Mucosa of gallbladder (tissue), 1 donor: Measurements from ENCODE around the gene DLX4. TPM values are rescaled to one million over a fixed set of nuclear protein-coding genes. Genes with fewer than 3 reads are reported as not detected.
A peak's percentile ranks its signal among the peaks of the same experiment; 100 is the strongest.

Experiments used
- DNase-seq: peaks from one replicate; pipeline ENCODE4 v3.0.0-alpha.2; 2020; ENCODE audit warnings: low spot score
- total RNA-seq: library from RNA; stranded (reverse); gene quantifications from one replicate; pipeline ENCODE4 v1.2.1, GENCODE V29; 2021
- donor health status: DM: no; HTN: no; CAD: no.

Gene DLX4
- total RNA-seq, 1 donor from 2014 or later = not detected

DNA sequence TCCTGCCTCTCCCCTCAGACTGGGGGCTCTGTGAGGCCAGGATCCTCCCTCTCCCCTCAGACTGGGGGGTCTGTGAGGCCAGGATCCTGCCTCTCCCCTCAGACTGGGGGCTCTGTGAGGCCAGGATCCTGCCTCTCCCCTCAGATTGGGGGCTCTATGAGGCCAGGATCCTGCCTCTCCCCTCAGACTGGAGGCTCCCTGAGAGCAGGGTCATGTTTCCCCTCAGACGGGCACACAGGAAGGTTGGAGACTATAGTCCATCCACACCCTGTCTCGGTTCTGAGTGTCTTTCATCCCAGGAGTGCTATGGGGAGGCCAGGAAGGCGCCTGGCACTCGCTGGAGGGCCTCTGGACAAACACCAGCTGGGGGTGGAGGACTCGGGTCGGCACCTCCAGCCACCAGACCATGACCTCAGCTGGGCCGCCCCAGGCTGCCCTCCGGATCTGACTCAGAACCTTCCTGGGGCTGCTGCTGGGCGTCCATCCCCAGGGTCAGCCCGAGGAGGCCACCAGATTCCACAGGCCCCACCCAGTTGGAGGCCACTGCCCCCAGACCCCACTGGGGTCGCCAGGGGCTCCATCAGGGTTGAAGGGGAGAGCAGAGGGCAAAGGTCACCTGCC is 21.9 kb upstream of the DLX4 start:
- DNase-seq = no peak

- DNase-seq = no peak
Observed at GRCh38 chr17:49949634-49950033, 19.4 kb upstream of the DLX4 start.

DNA sequence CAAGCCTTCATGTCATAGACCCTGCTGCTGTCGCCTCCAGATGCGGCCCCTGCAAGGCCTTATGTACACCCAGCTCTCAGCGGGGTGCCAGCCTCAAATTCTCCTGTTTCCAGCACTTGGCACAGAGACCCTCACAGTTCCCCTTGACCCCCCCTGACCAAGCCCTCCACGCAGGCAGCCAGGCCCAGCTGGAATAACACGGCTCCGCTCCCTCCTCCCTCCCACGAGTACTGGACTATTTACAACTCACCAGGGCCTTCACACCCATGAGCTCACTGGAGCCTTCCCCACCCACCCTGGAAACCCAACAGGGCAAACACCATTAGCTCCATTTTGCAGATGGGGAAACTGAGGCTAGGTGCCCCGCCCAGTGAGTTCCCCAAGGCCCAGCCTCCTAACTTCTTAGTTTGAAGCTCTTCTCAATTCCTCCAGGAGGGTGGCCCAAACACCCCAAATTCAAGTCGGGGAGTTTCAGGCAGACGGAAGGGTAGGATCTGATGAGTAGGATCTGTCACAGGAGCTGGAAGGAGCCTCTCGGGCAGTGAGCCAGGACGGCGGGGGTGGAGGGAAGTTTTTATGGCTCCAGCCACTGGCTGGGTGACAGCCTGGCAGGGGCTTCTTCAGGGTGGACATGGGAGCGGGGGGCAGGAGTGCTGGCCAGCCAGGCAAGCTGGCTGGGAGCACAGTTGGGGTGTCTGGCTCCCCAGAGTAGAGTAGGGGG is 17.5 kb upstream of the DLX4 start:
- DNase-seq = no peak

- DNase-seq = peak; percentile 80
Observed at GRCh38 chr17:49952209-49952911, 16.6 kb upstream of the DLX4 start.

DNA sequence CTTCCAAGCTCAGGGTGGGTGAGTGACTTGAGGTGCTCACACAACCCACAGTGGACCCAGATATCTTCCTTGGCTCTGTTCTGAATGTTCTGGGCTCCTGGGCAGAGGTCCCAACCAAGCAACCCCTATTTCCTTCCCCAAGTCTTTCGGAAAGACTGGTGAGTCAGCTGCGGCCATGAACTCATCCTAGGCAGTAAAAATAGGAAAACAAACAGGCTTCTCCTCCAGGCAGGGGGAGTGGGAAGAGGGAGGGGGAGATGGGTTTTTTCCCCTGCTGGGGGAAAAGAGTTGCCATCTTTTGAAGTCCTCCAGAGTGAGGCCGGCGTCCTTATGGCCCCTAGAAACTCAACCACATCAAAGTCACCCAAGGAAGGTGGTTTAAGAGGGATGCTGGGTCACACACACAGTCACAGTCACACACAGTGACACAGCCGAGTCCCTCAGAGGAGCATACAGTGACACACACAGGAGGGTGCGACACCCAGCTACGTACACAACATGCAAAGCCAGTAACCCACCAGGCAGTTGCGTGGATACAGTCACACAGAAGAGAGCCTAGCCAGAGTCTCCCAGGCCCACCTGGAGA is 16.0 kb upstream of the DLX4 start:
- DNase-seq = no peak

- no peak for DNase-seq
Observed at GRCh38 chr17:49955157-49955556, 13.8 kb upstream of the DLX4 start.

- DNase-seq = no peak
Observed at GRCh38 chr17:49956780-49957179, 12.2 kb upstream of the DLX4 start.

DNA sequence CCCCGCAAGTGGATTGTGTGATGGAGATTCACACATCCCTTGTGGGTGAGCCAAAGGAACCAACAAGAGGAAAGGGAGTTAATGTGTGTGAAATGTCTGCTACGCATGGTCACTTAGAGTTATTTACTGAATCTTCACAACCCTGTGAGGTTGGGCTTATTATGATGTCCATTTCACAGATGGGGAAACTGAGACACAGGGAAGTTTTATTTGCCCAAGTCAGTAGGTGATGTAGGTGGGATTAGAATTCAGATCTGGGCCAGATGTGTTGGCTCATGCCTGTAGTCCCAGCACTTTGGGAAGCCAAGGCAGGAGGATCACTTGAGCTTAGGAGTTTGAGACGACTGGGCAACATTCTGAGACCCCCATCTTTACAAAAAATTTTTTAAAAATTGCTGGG is 11.6 kb upstream of the DLX4 start:
- DNase-seq = no peak

DNA sequence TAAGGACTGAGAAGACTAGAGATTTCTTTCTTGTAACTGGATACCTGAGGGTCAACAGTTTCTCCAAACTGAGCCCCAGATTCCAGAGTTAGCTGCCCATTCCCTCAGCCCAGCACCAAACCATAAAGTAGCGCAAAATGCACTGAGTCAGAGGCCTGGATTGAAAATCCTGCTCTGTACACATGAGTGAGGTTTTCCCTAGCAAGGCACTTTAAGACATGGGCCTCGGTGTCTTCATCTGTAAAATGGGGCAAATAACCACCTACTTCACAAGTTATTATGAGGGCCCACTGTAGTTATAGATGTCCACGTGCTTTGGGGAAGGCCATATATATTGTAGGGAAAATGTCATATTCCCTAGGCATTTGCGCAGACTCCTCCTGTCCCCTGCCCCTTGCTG is 10.3 kb upstream of the DLX4 start:
- DNase-seq = no peak

GRCh38 chr17:49959183-49959935 is 9.6 kb upstream of the DLX4 start:
- no peak for DNase-seq

- no peak for DNase-seq
Observed at GRCh38 chr17:49962599-49963308, 6.2 kb upstream of the DLX4 start.

DNA sequence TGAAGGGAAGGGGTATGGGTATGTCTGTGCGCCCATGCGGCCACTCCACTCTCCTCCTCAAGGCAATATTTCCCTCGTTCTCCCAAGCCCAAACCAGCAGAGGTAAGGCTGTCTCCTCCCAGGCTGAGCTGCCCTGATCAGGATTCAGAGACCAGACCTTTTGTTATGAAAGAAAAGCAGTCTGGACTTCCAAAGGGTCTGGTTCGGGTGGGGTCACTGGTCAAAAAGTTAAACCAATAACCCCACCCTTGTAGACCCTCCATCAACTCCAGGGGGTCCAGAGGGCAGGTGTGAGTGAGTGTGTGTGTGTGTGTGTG is 5.7 kb upstream of the DLX4 start:
- no peak for DNase-seq

- no peak for DNase-seq
Observed at GRCh38 chr17:49963626-49964302, 5.2 kb upstream of the DLX4 start.

GRCh38 chr17:49964303-49964768 is 4.7 kb upstream of the DLX4 start:
- no peak for DNase-seq

DNA sequence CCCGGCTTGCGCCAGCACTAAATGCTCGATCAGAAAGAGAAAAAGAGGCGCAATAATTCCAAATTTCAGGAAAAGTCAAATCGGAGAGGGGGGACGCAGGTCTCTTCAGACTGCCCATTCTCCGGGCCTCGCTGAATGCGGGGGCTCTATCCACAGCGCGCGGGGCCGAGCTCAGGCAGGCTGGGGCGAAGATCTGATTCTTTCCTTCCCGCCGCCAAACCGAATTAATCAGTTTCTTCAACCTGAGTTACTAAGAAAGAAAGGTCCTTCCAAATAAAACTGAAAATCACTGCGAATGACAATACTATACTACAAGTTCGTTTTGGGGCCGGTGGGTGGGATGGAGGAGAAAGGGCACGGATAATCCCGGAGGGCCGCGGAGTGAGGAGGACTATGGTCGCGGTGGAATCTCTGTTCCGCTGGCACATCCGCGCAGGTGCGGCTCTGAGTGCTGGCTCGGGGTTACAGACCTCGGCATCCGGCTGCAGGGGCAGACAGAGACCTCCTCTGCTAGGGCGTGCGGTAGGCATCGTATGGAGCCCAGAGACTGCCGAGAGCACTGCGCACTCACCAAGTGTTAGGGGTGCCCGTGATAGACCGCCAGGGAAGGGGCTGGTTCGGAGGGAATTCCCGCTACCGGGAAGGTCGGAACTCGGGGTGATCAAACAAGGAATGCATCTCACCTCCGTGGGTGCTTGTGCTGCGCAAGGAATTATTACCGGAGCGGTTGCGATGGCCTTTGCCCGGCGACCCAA is 4.0 kb upstream of the DLX4 start:
- DNase-seq = no peak

GRCh38 chr17:49965524-49965909 is 3.5 kb upstream of the DLX4 start:
- no peak for DNase-seq

- DNase-seq = no peak
Observed at GRCh38 chr17:49966767-49967166, 2.2 kb upstream of the DLX4 start.

- no peak for DNase-seq
Observed at GRCh38 chr17:49967205-49967604, 1.8 kb upstream of the DLX4 start.

GRCh38 chr17:49967621-49968404 is 1.2 kb upstream of the DLX4 start:
- DNase-seq = no peak
